RWPE1 (cell line): ENCODE data around the gene XXYLT1.

ENCODE experiments used
- CTCF ChIA-PET: fragments of 350-600 bp; sonication (Branson Sonifier 250); formaldehyde crosslinking; extraction: SDS; loops from one replicate; lab custom pipeline; 2021; lab: Yijun Ruan, JAX
- POLR2A ChIA-PET: fragments of 400-600 bp; formaldehyde crosslinking; extraction: SDS; loops from one replicate; lab custom pipeline; 2020; ENCODE audit warnings: antibody characterized with exemption; ENCODE audit not compliant: low non-redundant PET; lab: Yijun Ruan, JAX
- DNase-seq: peaks from one replicate; pipeline ENCODE4 v3.0.0; 2012; ENCODE audit warnings: low spot score
- H3K27ac ChIP-seq: fragments of 450-650 bp; 2 replicates; pipeline ENCODE4 v1.5.1; 2017
- TF ChIP-seq, protein P1 (sequence below): fragments of 450-650 bp; conservative IDR thresholded peaks from 2 replicates; pipeline ENCODE4 v1.5.1; 2017; ENCODE audit warnings: low read depth, mild to moderate bottlenecking

XXYLT1 gene

GRCh38 chr3:195124378-195124992 lies 146.5 kb downstream of the XXYLT1 start:
- CTCF ChIA-PET = interaction anchor here (0.6 to 1.0 kb wide), 2 partner anchors 10 to 22 kb away, joined by 3 to 5 read pairs; no protein-coding TSS in a partner anchor
- TF ChIP-seq, protein P1, sequence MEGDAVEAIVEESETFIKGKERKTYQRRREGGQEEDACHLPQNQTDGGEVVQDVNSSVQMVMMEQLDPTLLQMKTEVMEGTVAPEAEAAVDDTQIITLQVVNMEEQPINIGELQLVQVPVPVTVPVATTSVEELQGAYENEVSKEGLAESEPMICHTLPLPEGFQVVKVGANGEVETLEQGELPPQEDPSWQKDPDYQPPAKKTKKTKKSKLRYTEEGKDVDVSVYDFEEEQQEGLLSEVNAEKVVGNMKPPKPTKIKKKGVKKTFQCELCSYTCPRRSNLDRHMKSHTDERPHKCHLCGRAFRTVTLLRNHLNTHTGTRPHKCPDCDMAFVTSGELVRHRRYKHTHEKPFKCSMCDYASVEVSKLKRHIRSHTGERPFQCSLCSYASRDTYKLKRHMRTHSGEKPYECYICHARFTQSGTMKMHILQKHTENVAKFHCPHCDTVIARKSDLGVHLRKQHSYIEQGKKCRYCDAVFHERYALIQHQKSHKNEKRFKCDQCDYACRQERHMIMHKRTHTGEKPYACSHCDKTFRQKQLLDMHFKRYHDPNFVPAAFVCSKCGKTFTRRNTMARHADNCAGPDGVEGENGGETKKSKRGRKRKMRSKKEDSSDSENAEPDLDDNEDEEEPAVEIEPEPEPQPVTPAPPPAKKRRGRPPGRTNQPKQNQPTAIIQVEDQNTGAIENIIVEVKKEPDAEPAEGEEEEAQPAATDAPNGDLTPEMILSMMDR = no peak
- H3K27ac ChIP-seq = no peak overlapping the region
- POLR2A ChIA-PET = no interaction called here
- DNase-seq = no peak

GRCh38 chr3:195123281-195123691 lies 147.7 kb downstream of the XXYLT1 start:
- H3K27ac ChIP-seq = no peak overlapping the region
- TF ChIP-seq, protein P1 = no peak
- ChIA-PET POLR2A (no interaction called here), CTCF (interaction anchor here (0.9 to 2.2 kb wide), 2 partner anchors 16 to 451 kb away, joined by 3 to 5 read pairs; partner anchors contain the start of gene LSG1)
- DNase-seq = no peak

DNA sequence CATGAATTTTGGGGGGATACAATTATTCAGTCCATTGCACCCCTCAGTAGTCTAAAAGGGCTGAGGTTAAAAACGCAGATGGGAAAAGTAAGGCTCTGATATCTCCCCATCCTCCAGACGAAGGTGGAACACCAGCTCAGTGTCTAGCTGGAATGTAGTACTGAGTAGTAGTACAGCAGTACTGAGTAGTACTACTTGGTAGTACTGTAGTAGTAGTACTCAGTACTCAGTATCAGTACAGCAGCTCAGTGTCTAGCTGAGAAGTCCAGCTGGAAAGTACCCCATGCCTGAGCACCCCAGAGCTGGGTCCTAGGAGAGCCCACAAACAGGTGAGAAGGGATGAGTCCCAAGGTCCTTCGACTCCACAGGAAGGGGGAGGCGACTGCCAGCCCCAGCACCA lies 148.7 kb downstream of the XXYLT1 start:
- CTCF ChIA-PET = interaction anchor here (0.6 to 2.2 kb wide), 3 partner anchors 15 to 54 kb away, joined by 3 to 5 read pairs (median 3); no protein-coding TSS in a partner anchor
- DNase-seq = no peak
- POLR2A ChIA-PET = no interaction called here
- no peak overlapping the region for H3K27ac ChIP-seq
- TF ChIP-seq, protein P1 = no peak

DNA sequence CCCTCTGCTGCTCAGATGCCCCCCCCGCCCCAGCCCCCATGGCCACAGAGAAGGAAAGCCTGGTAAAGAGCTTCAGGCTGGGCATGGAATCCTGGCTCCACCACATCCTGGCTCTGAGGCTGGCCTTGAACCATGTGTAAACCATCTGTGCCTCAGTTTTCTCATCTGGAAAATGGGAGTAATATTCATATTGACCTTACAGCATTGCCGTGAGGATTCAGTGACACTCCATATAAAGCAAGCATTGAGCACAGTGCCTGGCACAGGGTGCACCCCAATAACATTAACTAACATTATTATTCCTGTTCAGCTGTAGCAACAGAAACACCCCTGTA lies 150.7 kb downstream of the XXYLT1 start:
- TF ChIP-seq, protein P1 = no peak
- POLR2A ChIA-PET = no interaction called here
- DNase-seq = no peak
- CTCF ChIA-PET = interaction anchor here (0.5 to 1.1 kb wide), 3 partner anchors 138 to 486 kb away, joined by 3 to 10 read pairs (median 4); no protein-coding TSS in a partner anchor
- H3K27ac ChIP-seq = peak overlapping the region; percentile 20; the same call in 1 of the 2 replicates

GRCh38 chr3:195119461-195120266 lies 151.3 kb downstream of the XXYLT1 start:
- DNase-seq = peak; percentile 46
- H3K27ac ChIP-seq = peak overlapping the region; percentile 20; the same call in 1 of the 2 replicates
- CTCF ChIA-PET = interaction anchor here (0.7 to 1.1 kb wide), 4 partner anchors 13 to 437 kb away, joined by 3 to 10 read pairs (median 4); no protein-coding TSS in a partner anchor
- POLR2A ChIA-PET = interaction anchor here (0.6 kb wide), 1 partner anchor 1730 kb away, joined by 5 read pairs; no protein-coding TSS in a partner anchor
- TF ChIP-seq, protein P1 = no peak

GRCh38 chr3:195118671-195119070 lies 152.3 kb downstream of the XXYLT1 start:
- TF ChIP-seq, protein P1 = no peak
- POLR2A ChIA-PET = no interaction called here
- CTCF ChIA-PET = interaction anchor here (1.0 kb wide), 1 partner anchor 12 kb away, joined by 5 read pairs; no protein-coding TSS in a partner anchor
- H3K27ac ChIP-seq = no peak overlapping the region
- DNase-seq = no peak
